Astrocyte of the spinal cord (primary cell): ENCODE data around the gene MBNL3.

Source experiments
- DNase-seq: peaks from one replicate; pipeline ENCODE4 v3.0.0; 2011; ENCODE audit warnings: low read depth, low spot score
- H3K4me3 ChIP-seq: 2 replicates; pipeline ENCODE4 v1.5.1; 2011; ENCODE audit warnings: low read depth, mild to moderate bottlenecking, low read length, moderate library complexity
- CTCF ChIP-seq: IDR thresholded peaks from 2 replicates; pipeline ENCODE4 v1.5.1; 2012; ENCODE audit warnings: low read depth, mild to moderate bottlenecking, low read length, inconsistent platforms
- in situ Hi-C: cut with HindIII; loops from 2 replicates; pipeline ENCODE4 v1.10.0; 2017; ENCODE audit warnings: low sequenced_read_pairs

Gene MBNL3

GRCh38 chrX:132482632-132483031, 6.2 kb downstream of the MBNL3 start:
- no peak for DNase-seq
- in situ Hi-C loops, result no loop called here
- H3K4me3 ChIP-seq, result no peak overlapping the region
- no peak for TF ChIP-seq CTCF

GRCh38 chrX:132481449-132481848, 7.4 kb downstream of the MBNL3 start:
- TF ChIP-seq CTCF, result no peak
- no peak overlapping the region for H3K4me3 ChIP-seq
- in situ Hi-C loops, result no loop called here
- DNase-seq, result no peak

DNA sequence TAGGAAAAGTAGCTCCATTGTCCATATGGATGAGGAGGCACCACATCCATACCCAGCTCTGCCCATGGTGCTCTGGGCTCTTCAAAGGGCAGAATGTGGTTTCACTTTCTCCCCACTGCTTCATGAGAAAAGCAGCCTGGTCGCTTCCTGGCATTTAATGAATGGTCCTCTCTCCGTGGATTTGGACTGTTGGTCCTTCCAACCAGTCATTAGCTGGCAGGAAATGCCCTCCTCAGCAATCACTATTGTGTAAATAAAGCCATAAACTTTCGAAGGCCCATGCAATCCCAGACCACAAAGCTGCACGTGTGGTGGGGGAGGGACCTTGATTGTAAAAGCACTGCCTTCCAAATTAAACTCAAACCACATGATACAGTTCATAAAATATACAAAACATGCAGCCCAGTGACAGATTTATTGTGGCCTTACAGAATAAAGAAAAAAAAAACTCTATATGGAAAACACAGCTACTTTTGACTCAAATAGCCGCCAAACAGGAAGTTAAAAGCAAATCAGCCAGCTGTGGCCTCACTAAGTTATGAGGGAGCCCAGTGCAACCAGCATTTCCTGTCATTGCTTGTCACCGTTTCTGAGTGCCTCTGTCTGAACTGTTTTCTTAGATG, 8.1 kb downstream of the MBNL3 start:
- in situ Hi-C loops, result no loop called here
- DNase-seq, result peak; percentile 19
- H3K4me3 ChIP-seq, result no peak overlapping the region
- TF ChIP-seq CTCF, result no peak

DNA sequence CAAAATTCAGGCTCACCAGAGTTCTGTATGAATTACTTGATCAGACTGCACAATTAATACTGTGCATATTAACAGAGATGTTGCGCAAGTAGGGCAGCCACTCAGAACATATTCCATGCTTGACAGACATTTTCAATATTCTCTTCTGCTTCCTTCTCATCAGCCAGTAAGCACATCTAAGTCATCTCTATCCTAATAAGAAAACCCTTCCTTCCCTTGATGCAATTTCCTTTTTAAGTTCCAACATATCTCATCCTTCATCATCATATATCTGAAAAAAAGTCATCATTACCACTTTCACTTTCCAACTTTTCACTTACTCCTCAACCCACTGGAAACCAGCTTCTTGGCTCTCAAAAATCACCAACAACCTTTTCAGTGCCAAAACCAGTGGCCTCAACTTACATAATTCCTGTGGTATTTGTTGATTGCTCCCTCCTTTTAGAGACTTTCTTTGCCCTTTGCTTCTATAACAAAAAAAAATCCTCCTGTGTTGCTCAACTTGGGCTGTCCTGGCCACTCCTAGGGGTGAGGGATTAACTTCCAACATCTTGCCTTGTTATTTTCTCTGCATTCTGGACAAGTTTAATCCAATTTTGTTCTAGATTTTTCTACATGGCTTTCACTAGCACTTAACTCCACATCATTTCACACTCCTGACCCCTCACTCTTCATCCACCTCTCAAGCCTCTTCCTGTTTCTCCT, 14.1 kb downstream of the MBNL3 start:
- in situ Hi-C loops, result no loop called here
- DNase-seq, result no peak
- no peak overlapping the region for H3K4me3 ChIP-seq
- no peak for TF ChIP-seq CTCF

DNA sequence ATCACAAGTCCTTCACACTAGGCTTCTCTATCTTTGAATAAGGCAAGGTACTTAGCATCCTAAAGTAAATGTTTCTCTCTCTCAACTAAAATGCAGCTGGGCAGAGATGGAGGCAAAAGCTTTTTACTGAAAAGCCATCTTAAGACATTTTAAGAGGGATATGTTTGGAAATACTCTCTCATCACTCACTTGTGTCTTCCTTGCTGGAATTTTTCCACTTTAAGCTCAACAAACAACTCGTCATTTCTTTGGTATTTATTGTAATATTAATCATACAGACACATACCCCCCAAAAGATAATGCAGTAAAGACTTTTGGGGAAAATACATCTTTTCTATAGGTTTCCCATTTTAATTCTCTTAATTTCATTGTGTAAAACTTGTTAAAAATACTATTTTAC, 16.4 kb downstream of the MBNL3 start:
- no peak for TF ChIP-seq CTCF
- no peak for DNase-seq
- H3K4me3 ChIP-seq, result no peak overlapping the region
- in situ Hi-C loops, result no loop called here

DNA sequence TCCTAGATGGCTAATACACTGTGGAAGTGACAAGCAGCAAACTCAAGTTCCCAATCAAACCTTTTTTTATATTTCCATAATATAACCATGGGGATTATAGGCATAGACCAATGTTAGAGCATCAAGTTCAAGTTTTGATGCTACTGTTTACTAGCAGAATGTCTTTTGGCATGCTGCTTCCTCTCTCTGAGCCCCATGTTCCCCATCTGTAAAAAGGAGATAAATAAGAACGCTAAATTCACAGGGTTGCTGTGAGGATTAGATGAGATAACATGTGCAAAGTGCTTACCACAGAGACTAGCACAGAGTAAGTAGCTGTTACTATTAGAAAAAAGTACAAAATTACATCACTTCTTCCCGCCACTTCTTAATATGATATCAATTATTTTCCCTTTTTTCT, 18.0 kb downstream of the MBNL3 start:
- no peak overlapping the region for H3K4me3 ChIP-seq
- DNase-seq, result no peak
- in situ Hi-C loops, result no loop called here
- no peak for TF ChIP-seq CTCF
